Neural progenitor cell (in vitro differentiated cells): ENCODE measurements around the gene GPR45.

ENCODE experiments used
- EZH2 ChIP-seq: fragments of 200-600 bp; sonication (generic); IDR thresholded peaks from 2 replicates; pipeline ENCODE4 v1.6.1; 2017; ENCODE audit warnings: antibody characterized with exemption, mild to moderate bottlenecking, moderate library complexity
- EZH2phosphoT487 ChIP-seq: fragments of 200-600 bp; sonication (generic); IDR thresholded peaks from 2 replicates; pipeline ENCODE4 v1.6.1; 2017; ENCODE audit warnings: antibody characterized with exemption
- TF ChIP-seq, protein P1 (sequence below): fragments of 200-600 bp; sonication (generic); IDR thresholded peaks from 2 replicates; pipeline ENCODE4 v1.5.1; 2017; ENCODE audit warnings: antibody characterized with exemption, mild to moderate bottlenecking

- TF ChIP-seq, protein P1, sequence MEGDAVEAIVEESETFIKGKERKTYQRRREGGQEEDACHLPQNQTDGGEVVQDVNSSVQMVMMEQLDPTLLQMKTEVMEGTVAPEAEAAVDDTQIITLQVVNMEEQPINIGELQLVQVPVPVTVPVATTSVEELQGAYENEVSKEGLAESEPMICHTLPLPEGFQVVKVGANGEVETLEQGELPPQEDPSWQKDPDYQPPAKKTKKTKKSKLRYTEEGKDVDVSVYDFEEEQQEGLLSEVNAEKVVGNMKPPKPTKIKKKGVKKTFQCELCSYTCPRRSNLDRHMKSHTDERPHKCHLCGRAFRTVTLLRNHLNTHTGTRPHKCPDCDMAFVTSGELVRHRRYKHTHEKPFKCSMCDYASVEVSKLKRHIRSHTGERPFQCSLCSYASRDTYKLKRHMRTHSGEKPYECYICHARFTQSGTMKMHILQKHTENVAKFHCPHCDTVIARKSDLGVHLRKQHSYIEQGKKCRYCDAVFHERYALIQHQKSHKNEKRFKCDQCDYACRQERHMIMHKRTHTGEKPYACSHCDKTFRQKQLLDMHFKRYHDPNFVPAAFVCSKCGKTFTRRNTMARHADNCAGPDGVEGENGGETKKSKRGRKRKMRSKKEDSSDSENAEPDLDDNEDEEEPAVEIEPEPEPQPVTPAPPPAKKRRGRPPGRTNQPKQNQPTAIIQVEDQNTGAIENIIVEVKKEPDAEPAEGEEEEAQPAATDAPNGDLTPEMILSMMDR: no peak
- TF ChIP-seq EZH2: no peak
- TF ChIP-seq EZH2phosphoT487: no peak
Measured at GRCh38 chr2:105290981-105291660, 49.6 kb downstream of the GPR45 start.
